Activated T-cell treated with anti-CD3 and anti-CD28 coated beads, Interleukin-2, amount 50 U/mL, for 1 hour (primary cell): ENCODE results near the gene STAB2.
"Not testable (repeated sequence)": the region's sequence is repeated elsewhere in the genome, so short reads cannot be mapped to it uniquely, and the experiment has no call there.

Source experiments
- DNase-seq: peaks from one replicate; pipeline ENCODE4 v3.0.0-alpha.2; 2020

The STAB2 gene

GRCh38 chr12:103791350-103791920 lies 204.4 kb downstream of the STAB2 start:
- DNase-seq: no peak

GRCh38 chr12:103793046-103793445 lies 206.0 kb downstream of the STAB2 start:
- DNase-seq: no peak

GRCh38 chr12:103793512-103794045 lies 206.5 kb downstream of the STAB2 start:
- DNase-seq: no peak

- DNase-seq: no peak
These were observed 207.5 kb downstream of the STAB2 start for GRCh38 chr12:103794309-103795213.

GRCh38 chr12:103798586-103798985 lies 211.5 kb downstream of the STAB2 start:
- no peak for DNase-seq

- no peak for DNase-seq
These were observed 212.4 kb downstream of the STAB2 start for GRCh38 chr12:103799504-103799856.

GRCh38 chr12:103799857-103800771 lies 213.0 kb downstream of the STAB2 start:
- no peak for DNase-seq

GRCh38 chr12:103801709-103802585 lies 214.9 kb downstream of the STAB2 start:
- DNase-seq: no peak

GRCh38 chr12:103802586-103802886 lies 215.5 kb downstream of the STAB2 start:
- DNase-seq: no peak

GRCh38 chr12:103803847-103804246 lies 216.8 kb downstream of the STAB2 start:
- DNase-seq: no peak

GRCh38 chr12:103805655-103806360 lies 218.7 kb downstream of the STAB2 start:
- no peak for DNase-seq

- DNase-seq: no peak
These were observed 219.7 kb downstream of the STAB2 start for GRCh38 chr12:103806803-103807202.

GRCh38 chr12:103807561-103808238 lies 220.6 kb downstream of the STAB2 start:
- DNase-seq: no peak

GRCh38 chr12:103808239-103808880 lies 221.3 kb downstream of the STAB2 start:
- DNase-seq: no peak

GRCh38 chr12:103809154-103809553 lies 222.1 kb downstream of the STAB2 start:
- DNase-seq: no peak

GRCh38 chr12:103809639-103810038 lies 222.6 kb downstream of the STAB2 start:
- not testable (repeated sequence) for DNase-seq

GRCh38 chr12:103810111-103810510 lies 223.0 kb downstream of the STAB2 start:
- DNase-seq: no peak

GRCh38 chr12:103811791-103812190 lies 224.7 kb downstream of the STAB2 start:
- DNase-seq: no peak

- DNase-seq: no peak
These were observed 225.7 kb downstream of the STAB2 start for GRCh38 chr12:103812789-103813188.

- DNase-seq: no peak
These were observed 226.4 kb downstream of the STAB2 start for GRCh38 chr12:103813426-103813825.
